Naive thymus-derived CD4-positive, alpha-beta T cell (primary cell): Measurements from ENCODE around the gene DGKZ. TPM values are rescaled to one million over a fixed set of nuclear protein-coding genes. Genes with fewer than 3 reads are reported as not detected.

Experiments
- ATAC-seq: fragments of 150-1000 bp; cut with Tn5 transposase; 2 replicates; pipeline ENCODE4 v1.10.0; 2021; ENCODE audit warnings: mild to moderate bottlenecking, moderate library complexity
- CTCF ChIA-PET: fragments of 350-600 bp; sonication (Branson Sonifier 250); formaldehyde crosslinking; loops from one replicate; lab custom pipeline; 2021; ENCODE audit warnings: antibody characterized with exemption; lab: Charles Lee
- POLR2A ChIA-PET: fragments of 350-600 bp; sonication (Branson Sonifier 250); formaldehyde crosslinking; loops from one replicate; lab custom pipeline; 2021; ENCODE audit warnings: antibody characterized with exemption, inconsistent platforms; lab: Charles Lee
- DNase-seq, 9 donors: peaks; one replicate each; pipeline versions ENCODE4 v3.0.0 to v3.0.0-alpha.2; 2020 to 2022; ENCODE audit warnings: mixed read lengths in 1 of 9
- H3K27ac ChIP-seq: one replicate; pipeline ENCODE4 v1.7.0; 2013; ENCODE audit warnings: mild to moderate bottlenecking, low read depth, low read length, moderate library complexity
- H3K27me3 ChIP-seq, 2 donors: one replicate each; pipeline ENCODE4 v1.7.0; 2013; ENCODE audit warnings: low read length in 2 of 2, mild to moderate bottlenecking in 2 of 2, moderate library complexity in 2 of 2; ENCODE audit not compliant: control insufficient read depth in 2 of 2, insufficient read depth in 2 of 2
- H3K36me3 ChIP-seq, 3 experiments: 1 replicate in 2 of 3; 2 replicates in 1 of 3; pipeline ENCODE4 v1.7.0; 2013; ENCODE audit warnings: low read length in 3 of 3, mild to moderate bottlenecking in 3 of 3, moderate library complexity in 1 of 3; ENCODE audit not compliant: insufficient read depth in 3 of 3, control insufficient read depth in 2 of 3
- H3K4me1 ChIP-seq, 2 donors: one replicate each; pipeline ENCODE4 v1.7.0; 2013; ENCODE audit warnings: low read length in 2 of 2, mild to moderate bottlenecking in 2 of 2, moderate library complexity in 1 of 2; ENCODE audit not compliant: control insufficient read depth in 2 of 2, insufficient read depth in 2 of 2
- H3K4me3 ChIP-seq: 2 replicates; pipeline ENCODE4 v1.7.0; 2013; ENCODE audit warnings: mild to moderate bottlenecking, low read length
- H3K9me3 ChIP-seq, 3 experiments: 1 replicate in 2 of 3; 2 replicates in 1 of 3; pipeline ENCODE4 v1.7.0; 2013; ENCODE audit warnings: low read length in 3 of 3; ENCODE audit not compliant: control insufficient read depth in 2 of 3
- H3K27ac Mint-ChIP-seq, 9 donors: one replicate each; pipeline ENCODE4 v1.8.0; 2020 to 2022; ENCODE audit warnings: mixed read lengths in 9 of 9, mild to moderate bottlenecking in 8 of 9, moderate library complexity in 5 of 9, inconsistent platforms in 2 of 9
- H3K27me3 Mint-ChIP-seq, 5 donors: one replicate each; pipeline ENCODE4 v1.8.0; 2021 to 2022; ENCODE audit warnings: mixed read lengths in 5 of 5, mild to moderate bottlenecking in 1 of 5
- H3K36me3 Mint-ChIP-seq, 5 donors: one replicate each; pipeline ENCODE4 v1.8.0; 2020 to 2022; ENCODE audit warnings: mixed read lengths in 5 of 5, mild to moderate bottlenecking in 3 of 5, inconsistent platforms in 1 of 5
- H3K4me1 Mint-ChIP-seq, 7 donors: one replicate each; pipeline ENCODE4 v1.8.0; 2020 to 2022; ENCODE audit warnings: mixed read lengths in 7 of 7, mild to moderate bottlenecking in 3 of 7, inconsistent platforms in 1 of 7
- H3K4me3 Mint-ChIP-seq, 10 donors: one replicate each; pipeline ENCODE4 v1.8.0; 2020 to 2022; ENCODE audit warnings: mild to moderate bottlenecking in 10 of 10, mixed read lengths in 10 of 10, moderate library complexity in 6 of 10, inconsistent platforms in 2 of 10
- H3K9me3 Mint-ChIP-seq, 11 donors: one replicate each; pipeline ENCODE4 v1.8.0; 2020 to 2022; ENCODE audit warnings: mixed read lengths in 11 of 11, mild to moderate bottlenecking in 4 of 11, inconsistent platforms in 1 of 11, moderate library complexity in 1 of 11
- intact Hi-C, 2 donors: fragments of 100-400 bp; cut with micrococcal nuclease; formaldehyde crosslinking; loops; one replicate each; pipeline ENCODE4 v1.15.1; 2023
- polyA plus RNA-seq, 2 donors: library from polyadenylated mRNA; unstranded; fragments of 300-500 nt; fragmentation: Illumina TruSeq; gene quantifications; one replicate each; pipeline ENCODE4 v1.2.3, GENCODE V29; 2021
- total RNA-seq, 6 experiments: library from RNA in 5 of 6; stranded (reverse) in 5 of 6; gene quantifications; 1 replicate in 5 of 6; 2 replicates in 1 of 6; pipeline ENCODE4 v1.2.3 and lab custom pipeline; 2021 to 2026

The DGKZ gene
- total and polyA plus RNA-seq, 7 experiments from 2014 or later = 41.5 to 291 (median 261) TPM

- Histone ChIP-seq H3K27me3 (peaks cover 0 to 3% of the 10 kb centered on the region in 2 donors), H3K9me3 (no peaks in the 10 kb centered on the region), H3K4me1 (peaks cover 0 to 95% of the 10 kb centered on the region in 2 donors), H3K36me3 (no peaks in the 10 kb centered on the region), H3K4me3 (no peak overlapping the region), H3K27ac (peak overlapping the region; percentile 50)
- intact Hi-C loops = no loop called here
- ChIA-PET CTCF (interaction anchor here (1.0 to 8.4 kb wide), 4 partner anchors 6 to 26 kb away, joined by 3 to 95 read pairs (median 3); no protein-coding TSS in a partner anchor), POLR2A (interaction anchor here (0.6 to 17.3 kb wide), 6 partner anchors 7 to 909 kb away, joined by 3 to 444 read pairs (median 4); no protein-coding TSS in a partner anchor)
- Mint-ChIP-seq H3K27ac (peak overlapping the region in 8 of 9 donors; percentile 66 to 95 (median 86)), H3K27me3 (peaks cover 0 to 11% (median 0%) of the 10 kb centered on the region in 5 donors), H3K4me3 (peak overlapping the region in 9 of 10 donors; percentile 44 to 91 (median 71)), H3K36me3 (peaks cover 0 to 10% (median 0%) of the 10 kb centered on the region in 5 donors), H3K4me1 (peaks cover 49 to 100% (median 93%) of the 10 kb centered on the region in 7 donors), H3K9me3 (no peaks in the 10 kb centered on the region)
- DNase-seq = no peak
- no peak for ATAC-seq
Observed at GRCh38 chr11:46338988-46339666, 8.1 kb upstream of the DGKZ start.

DNA sequence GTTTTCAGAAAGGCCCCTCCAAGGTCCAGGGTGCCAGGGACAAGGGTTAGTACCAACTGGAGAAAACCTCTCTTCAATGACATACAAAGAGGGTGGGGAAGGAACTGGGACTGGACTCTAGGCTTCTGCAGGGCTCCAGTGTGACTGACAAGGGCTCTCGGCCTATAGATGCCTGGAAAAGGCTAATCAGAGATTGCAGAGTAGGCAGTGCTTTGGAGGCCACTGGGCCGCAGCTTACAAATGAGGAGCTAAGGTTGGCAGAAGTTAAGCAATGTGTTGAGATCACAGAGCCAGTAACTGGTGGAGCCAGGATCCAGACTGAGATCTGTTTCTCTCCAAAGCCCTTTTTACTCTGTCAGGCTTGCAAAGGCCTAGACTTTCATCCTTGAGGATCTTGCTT is 7.4 kb upstream of the DGKZ start:
- POLR2A ChIA-PET = interaction anchor here (1.3 to 17.3 kb wide), 2 partner anchors 8 to 49 kb away, joined by 4 to 444 read pairs; no protein-coding TSS in a partner anchor
- H3K4me3 ChIP-seq = no peak overlapping the region
- Mint-ChIP-seq H3K4me3 (peak overlapping the region in 5 of 10 donors; percentile 2 to 91 (median 13)), H3K27me3 (peaks cover 0 to 6% (median 0%) of the 10 kb centered on the region in 5 donors), H3K36me3 (peaks cover 0 to 10% (median 0%) of the 10 kb centered on the region in 5 donors), H3K27ac (peak overlapping the region in 8 of 9 donors; percentile 13 to 90 (median 84)), H3K9me3 (no peaks in the 10 kb centered on the region), H3K4me1 (peaks cover 52 to 100% (median 93%) of the 10 kb centered on the region in 7 donors)
- H3K9me3 ChIP-seq = no peaks in the 10 kb centered on the region
- CTCF ChIA-PET = interaction anchor here (1.0 to 8.4 kb wide), 4 partner anchors 7 to 25 kb away, joined by 3 to 95 read pairs (median 3); no protein-coding TSS in a partner anchor
- H3K36me3 ChIP-seq = no peaks in the 10 kb centered on the region
- H3K27me3 ChIP-seq = peaks cover 0 to 3% of the 10 kb centered on the region in 2 donors
- DNase-seq = no peak
- peaks cover 0 to 95% of the 10 kb centered on the region in 2 donors for H3K4me1 ChIP-seq
- H3K27ac ChIP-seq = no peak overlapping the region
- ATAC-seq = peak; percentile 23
- intact Hi-C loops = loop anchor here in 1 of 2 donors (10.0 kb wide), 1 partner anchor 1215 kb away; the partner anchor contains the start of gene CELF1

DNA sequence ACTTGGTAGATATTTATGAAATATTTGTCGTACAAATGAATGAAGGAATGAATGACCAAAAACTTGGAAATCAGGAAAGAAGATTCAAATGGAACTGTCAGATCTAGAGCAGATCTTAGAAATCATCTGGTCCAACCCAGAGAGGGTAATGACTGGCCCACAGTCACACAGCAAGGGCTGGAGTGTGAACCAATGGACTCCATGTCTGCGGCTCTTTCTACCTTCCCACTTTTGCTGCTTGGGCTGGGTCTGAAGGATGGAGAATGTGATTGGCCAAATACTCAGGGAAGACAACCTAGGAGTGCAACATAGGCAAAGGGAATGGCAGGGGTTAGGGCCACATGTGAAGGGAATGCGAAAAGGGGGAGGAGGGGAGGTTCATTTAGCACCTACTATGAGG is 5.8 kb upstream of the DGKZ start:
- peaks cover 60 to 100% (median 92%) of the 10 kb centered on the region in 7 donors for H3K4me1 Mint-ChIP-seq
- peaks cover 0 to 6% (median 0%) of the 10 kb centered on the region in 5 donors for H3K36me3 Mint-ChIP-seq
- Histone ChIP-seq H3K27me3 (no peaks in the 10 kb centered on the region), H3K36me3 (no peaks in the 10 kb centered on the region), H3K9me3 (no peaks in the 10 kb centered on the region), H3K4me1 (peaks cover 13 to 95% of the 10 kb centered on the region in 2 donors), H3K27ac (peak overlapping the region; percentile 70), H3K4me3 (peak overlapping the region; percentile 20)
- POLR2A ChIA-PET = interaction anchor here (1.0 to 17.3 kb wide), 4 partner anchors 10 to 32 kb away, joined by 3 to 444 read pairs (median 114); no protein-coding TSS in a partner anchor
- intact Hi-C loops = loop anchor here in 1 of 2 donors (10.0 kb wide), 1 partner anchor 1213 kb away; the partner anchor contains the start of gene CELF1
- CTCF ChIA-PET = interaction anchor here (1.9 to 16.7 kb wide), 3 partner anchors 9 to 22 kb away, joined by 13 to 302 read pairs (median 95); no protein-coding TSS in a partner anchor
- peaks cover 0 to 3% (median 0%) of the 10 kb centered on the region in 5 donors for H3K27me3 Mint-ChIP-seq
- ATAC-seq = no peak
- H3K27ac Mint-ChIP-seq = peak overlapping the region; percentile 10 to 93 (median 86)
- peaks cover 0 to 2% (median 0%) of the 10 kb centered on the region in 11 donors for H3K9me3 Mint-ChIP-seq
- peak overlapping the region in 9 of 10 donors; percentile 27 to 93 (median 67) for H3K4me3 Mint-ChIP-seq
- DNase-seq = no peak

DNA sequence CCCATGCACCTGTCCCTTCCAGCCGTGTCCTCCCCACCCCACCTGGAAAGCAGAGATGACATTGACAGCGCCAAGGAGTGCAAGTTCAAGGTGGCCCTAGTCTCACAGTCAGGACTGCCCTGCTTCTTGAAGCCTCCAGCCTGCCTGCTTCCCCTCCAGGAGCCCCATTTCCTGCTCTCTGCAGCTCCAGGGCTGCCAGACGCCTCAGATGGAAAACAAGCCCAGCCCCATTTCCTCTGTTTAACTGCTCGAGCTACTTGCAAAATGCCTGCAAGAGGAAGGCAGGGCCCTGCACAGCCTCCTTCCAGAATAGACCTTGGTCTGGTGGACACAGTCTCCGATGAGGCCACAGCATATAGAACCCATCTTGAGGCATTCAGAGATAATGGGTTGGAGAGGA is 5.0 kb upstream of the DGKZ start:
- H3K4me1 ChIP-seq = peaks cover 18 to 90% of the 10 kb centered on the region in 2 donors

GRCh38 chr11:46343520-46343919 is 3.7 kb upstream of the DGKZ start:
- Histone ChIP-seq H3K36me3 (peaks cover 0 to 6% (median 0%) of the 10 kb centered on the region in 3 experiments), H3K4me1 (peaks cover 18 to 79% of the 10 kb centered on the region in 2 donors), H3K4me3 (no peak overlapping the region), H3K9me3 (no peaks in the 10 kb centered on the region), H3K27me3 (no peaks in the 10 kb centered on the region), H3K27ac (peak overlapping the region; percentile 70)
- intact Hi-C loops = loop anchor here in 1 of 2 donors (10.0 kb wide), 1 partner anchor 1211 kb away; the partner anchor contains the start of gene CELF1
- Mint-ChIP-seq H3K27ac (peak overlapping the region in 8 of 9 donors; percentile 54 to 90 (median 86)), H3K36me3 (peaks cover 0 to 4% (median 0%) of the 10 kb centered on the region in 5 donors), H3K27me3 (peaks cover 0 to 3% (median 0%) of the 10 kb centered on the region in 5 donors), H3K4me1 (peaks cover 57 to 85% (median 80%) of the 10 kb centered on the region in 7 donors), H3K9me3 (peaks cover 0 to 7% (median 0%) of the 10 kb centered on the region in 11 donors), H3K4me3 (peak overlapping the region in 9 of 10 donors; percentile 20 to 96 (median 89))
- CTCF ChIA-PET = interaction anchor here (0.6 to 16.7 kb wide), 9 partner anchors 11 to 268 kb away, joined by 3 to 302 read pairs (median 4); no protein-coding TSS in a partner anchor
- POLR2A ChIA-PET = interaction anchor here (1.3 to 17.3 kb wide), 4 partner anchors 10 to 868 kb away, joined by 3 to 444 read pairs (median 117); no protein-coding TSS in a partner anchor
- no peak for ATAC-seq
- DNase-seq = no peak

More for the DNA sequence above, 5.0 kb upstream of the DGKZ start:
- Histone ChIP-seq H3K4me3 (peak overlapping the region; percentile 20), H3K27me3 (no peaks in the 10 kb centered on the region), H3K9me3 (no peaks in the 10 kb centered on the region), H3K36me3 (no peaks in the 10 kb centered on the region), H3K27ac (peak overlapping the region; percentile 70)
- POLR2A ChIA-PET = interaction anchor here (0.7 to 17.3 kb wide), 6 partner anchors 11 to 1469 kb away, joined by 3 to 444 read pairs (median 4); no protein-coding TSS in a partner anchor
- Mint-ChIP-seq H3K9me3 (peaks cover 0 to 7% (median 0%) of the 10 kb centered on the region in 11 donors), H3K36me3 (peaks cover 0 to 6% (median 0%) of the 10 kb centered on the region in 5 donors), H3K27ac (peak overlapping the region; percentile 39 to 93 (median 86)), H3K4me3 (peak overlapping the region; percentile 40 to 93 (median 68)), H3K4me1 (peaks cover 62 to 98% (median 92%) of the 10 kb centered on the region in 7 donors), H3K27me3 (peaks cover 0 to 3% (median 0%) of the 10 kb centered on the region in 5 donors)
- ATAC-seq (no peak), DNase-seq (peak in 6 of 9 donors; percentile 46 to 53 (median 50))
- CTCF ChIA-PET = interaction anchor here (0.6 to 16.7 kb wide), 7 partner anchors 10 to 47 kb away, joined by 3 to 302 read pairs (median 4); no protein-coding TSS in a partner anchor
- intact Hi-C loops = loop anchor here in 1 of 2 donors (10.0 kb wide), 1 partner anchor 1213 kb away; the partner anchor contains the start of gene CELF1
